HepG2 (cell line): ENCODE results near the gene ARL16. TPM values are rescaled to one million over a fixed set of nuclear protein-coding genes. Genes with fewer than 3 reads are reported as not detected.
A peak's percentile ranks its signal among the peaks of the same experiment; 100 is the strongest.

Experiments
- CEBPB ChIP-seq: IDR thresholded peaks from 2 replicates; pipeline ENCODE4 v1.6.1; 2011; ENCODE audit warnings: low read depth, low read length, improper control_type of control experiment, borderline replicate concordance
- ELF1 ChIP-seq: sonication (generic); formaldehyde crosslinking; IDR thresholded peaks from 2 replicates; pipeline ENCODE4 v1.4.0; 2020; ENCODE audit warnings: missing genetic modification reagents
- FOXA3 ChIP-seq: IDR thresholded peaks from 2 replicates; pipeline ENCODE4 v1.6.1; 2016; ENCODE audit warnings: missing genetic modification reagents, missing compliant biosample characterization
- FOXO4 ChIP-seq: sonication (generic); formaldehyde crosslinking; conservative IDR thresholded peaks from 2 replicates; pipeline ENCODE4 v1.8.1; 2023; ENCODE audit warnings: missing genetic modification reagents
- JUNB ChIP-seq: sonication (generic); formaldehyde crosslinking; IDR thresholded peaks from 2 replicates; pipeline ENCODE4 v1.8.0; 2022; ENCODE audit warnings: missing genetic modification reagents, mild to moderate bottlenecking, borderline replicate concordance
- LCORL ChIP-seq, 2 experiments: fragments of 450-650 bp in 1 of 2; sonication (generic) in 1 of 2; formaldehyde crosslinking in 1 of 2; IDR thresholded peaks; 2 replicates each; pipeline versions ENCODE4 v1.5.0 to v1.6.1; 2017 to 2020; ENCODE audit warnings: antibody characterized with exemption in 1 of 2, missing genetic modification reagents in 1 of 2
- MAFK ChIP-seq, 2 experiments: IDR thresholded peaks in 1 of 2; conservative IDR thresholded peaks in 1 of 2; 2 replicates each; pipeline ENCODE4 v1.6.1; 2011; ENCODE audit warnings: improper control_type of control experiment in 2 of 2, low read length in 2 of 2
- MYC ChIP-seq: sonication (generic); formaldehyde crosslinking; IDR thresholded peaks from 2 replicates; pipeline ENCODE4 v1.9.0; 2021; ENCODE audit warnings: missing genetic modification reagents, borderline replicate concordance
- NR2C2 ChIP-seq: sonication (generic); formaldehyde crosslinking; IDR thresholded peaks from 2 replicates; pipeline ENCODE4 v1.4.0; 2020; ENCODE audit warnings: missing genetic modification reagents, mild to moderate bottlenecking, moderate library complexity, borderline replicate concordance
- ONECUT2 ChIP-seq: sonication (generic); formaldehyde crosslinking; IDR thresholded peaks from 2 replicates; pipeline ENCODE4 v1.4.0; 2020; ENCODE audit warnings: missing genetic modification reagents
- RAD51 ChIP-seq: fragments of 450-650 bp; IDR thresholded peaks from 2 replicates; pipeline ENCODE4 v1.6.1; 2016; ENCODE audit warnings: borderline replicate concordance
- TBL1XR1 ChIP-seq: fragments of 150-350 bp; IDR thresholded peaks from 2 replicates; pipeline ENCODE4 v1.6.1; 2014; ENCODE audit warnings: borderline replicate concordance, low read length; ENCODE audit not compliant: partially characterized antibody
- TCF7 ChIP-seq: sonication (generic); IDR thresholded peaks from 2 replicates; pipeline ENCODE4 v1.6.1; 2016; ENCODE audit warnings: antibody characterized with exemption, low read depth
- ZFX ChIP-seq: sonication (generic); formaldehyde crosslinking; IDR thresholded peaks from 2 replicates; pipeline ENCODE4 v1.4.0; 2020; ENCODE audit warnings: mild to moderate bottlenecking, low read depth, missing genetic modification reagents, moderate library complexity
- ZFYVE20 ChIP-seq: sonication (generic); formaldehyde crosslinking; IDR thresholded peaks from 2 replicates; pipeline ENCODE4 v1.8.0; 2023; ENCODE audit warnings: low read depth, mild to moderate bottlenecking, moderate library complexity, missing genetic modification reagents, borderline replicate concordance
- ZNF121 ChIP-seq: sonication (generic); formaldehyde crosslinking; IDR thresholded peaks from 2 replicates; pipeline ENCODE4 v1.5.0; 2020; ENCODE audit warnings: mild to moderate bottlenecking, missing genetic modification reagents
- ZNF20 ChIP-seq: sonication (generic); formaldehyde crosslinking; IDR thresholded peaks from 2 replicates; pipeline ENCODE4 v1.4.0; 2020; ENCODE audit warnings: mild to moderate bottlenecking, moderate library complexity, missing genetic modification reagents
- ZNF335 ChIP-seq: sonication (generic); formaldehyde crosslinking; IDR thresholded peaks from 2 replicates; pipeline ENCODE4 v1.4.0; 2020; ENCODE audit warnings: missing genetic modification reagents
- ZNF367 ChIP-seq: sonication (generic); formaldehyde crosslinking; IDR thresholded peaks from 2 replicates; pipeline ENCODE4 v1.4.0; 2020; ENCODE audit warnings: missing genetic modification reagents, borderline replicate concordance
- ZNF557 ChIP-seq: sonication (generic); formaldehyde crosslinking; IDR thresholded peaks from 2 replicates; pipeline ENCODE4 v1.4.0; 2020; ENCODE audit warnings: missing genetic modification reagents
- ZNF605 ChIP-seq: sonication (generic); formaldehyde crosslinking; IDR thresholded peaks from 2 replicates; pipeline ENCODE4 v1.8.0; 2022; ENCODE audit warnings: mild to moderate bottlenecking, missing genetic modification reagents
- polyA plus RNA-seq, 8 experiments: library from polyadenylated mRNA; depleted of rRNA in 3 of 8; stranded (reverse) in 7 of 8; unstranded in 1 of 8; fragments of >200 nt; fragmentation: Illumina TruSeq in 4 of 8; extraction: Trizol in 4 of 8; gene quantifications; 2 replicates each; pipeline versions ENCODE4 v1.2.1 to v1.2.3, GENCODE V29; 2011 to 2016; ENCODE audit warnings: low read depth in 4 of 8, missing spikeins in 1 of 8, mixed read lengths in 1 of 8; ENCODE audit not compliant: insufficient read depth in 1 of 8
- total RNA-seq, 5 experiments: library from RNA; depleted of rRNA; stranded (reverse); fragments of >200 nt; fragmentation: Illumina TruSeq; extraction: Trizol; gene quantifications; 2 replicates each; pipeline ENCODE4 v1.2.3, GENCODE V29; 2016; ENCODE audit warnings: low read depth in 1 of 5
- TF ChIP-seq, protein P1 (sequence below): IDR thresholded peaks from 2 replicates; pipeline ENCODE4 v1.6.1; 2016; ENCODE audit warnings: missing compliant biosample characterization, missing genetic modification reagents, borderline replicate concordance
- TF ChIP-seq, protein P2 (sequence below): sonication (generic); formaldehyde crosslinking; IDR thresholded peaks from 2 replicates; pipeline ENCODE4 v1.4.0; 2020; ENCODE audit warnings: missing genetic modification reagents, mild to moderate bottlenecking, borderline replicate concordance
- TF ChIP-seq, protein P3 (sequence below), 2 experiments: fragments of 450-650 bp in 1 of 2; sonication (generic) in 1 of 2; formaldehyde crosslinking; IDR thresholded peaks; 2 replicates each; pipeline versions ENCODE4 v1.5.0 to v1.8.0; 2020 to 2022; ENCODE audit warnings: mild to moderate bottlenecking in 1 of 2, missing genetic modification reagents in 1 of 2

The ARL16 gene
- total and polyA plus RNA-seq, 2 of the 13 experiments (the other 11 are each of a cell fraction or from before 2014, with no cell fraction given): 20.8 to 30.8 TPM

DNA sequence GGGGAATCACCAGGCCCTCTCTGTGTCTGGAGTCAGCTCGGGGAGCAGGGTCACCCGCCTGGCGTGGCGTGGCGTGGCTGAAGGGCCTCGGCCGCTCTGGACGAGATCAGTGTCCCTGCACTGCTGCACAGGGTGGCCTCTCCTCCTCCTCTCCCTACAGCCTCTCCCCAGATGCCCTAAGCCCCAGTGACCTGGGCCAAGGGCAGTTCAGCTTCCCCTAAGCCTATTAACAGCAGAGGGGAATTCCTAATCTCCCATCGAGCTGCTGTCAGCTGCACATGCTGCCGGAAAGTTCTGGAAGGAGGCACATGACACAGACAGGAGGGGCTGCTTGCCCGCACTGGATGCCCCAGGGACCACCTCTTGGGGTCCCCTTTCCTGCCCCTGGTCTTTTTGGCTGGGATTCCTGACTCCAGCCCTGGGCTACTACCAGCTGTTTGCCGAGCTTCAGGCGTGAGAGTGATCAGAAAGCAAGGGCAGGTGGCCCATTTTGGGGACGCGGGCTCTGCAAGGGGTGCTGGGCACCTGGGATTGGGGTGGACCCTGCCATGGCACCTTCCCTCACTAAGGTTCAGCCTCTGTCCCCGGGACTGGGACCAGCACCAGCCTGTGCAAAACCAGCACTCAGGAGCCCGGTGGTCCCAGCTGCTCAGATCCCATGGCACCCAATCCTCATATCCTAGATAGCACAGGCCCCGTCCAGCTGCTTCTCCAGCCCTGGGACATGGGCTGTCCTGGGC, 28.0 kb downstream of the ARL16 start (continued):
- TF ChIP-seq ZNF605 (CRISPR knock-in tag) (no peak), ELF1 (CRISPR knock-in tag) (0 out of 2 replicates have a peak, but pooled peaks have one; percentile 10), ZNF121 (CRISPR knock-in tag) (no peak), FOXA3 (CRISPR knock-in tag) (0 out of 2 replicates have a peak, but pooled peaks have one; percentile 15), FOXO4 (no peak), NR2C2 (CRISPR knock-in tag) (no peak; the same call in 1 of the 2 replicates), TCF7 (no peak), ZNF20 (CRISPR knock-in tag) (no peak), RAD51 (no peak), ZNF557 (CRISPR knock-in tag) (no peak), JUNB (CRISPR knock-in tag) (no peak), ZFX (CRISPR knock-in tag) (peak; percentile 65), TBL1XR1 (no peak), LCORL (IDR thresholded peaks at IDR 0.05) (no peak), LCORL (CRISPR knock-in tag; IDR thresholded peaks at IDR 0.05) (peak; percentile 88), CEBPB (no peak), ZNF335 (CRISPR knock-in tag) (no peak), MAFK (conservative IDR thresholded peaks at IDR 0.05 in 1 of 2, IDR thresholded peaks at IDR 0.05 in 1 of 2; ENCODE audit: low read length in 2 of 2) (no peak), ONECUT2 (no peak), MYC (CRISPR knock-in tag) (0 out of 2 replicates have a peak, but pooled peaks have one; percentile 10), ZFYVE20 (no peak), ZNF367 (no peak)
- TF ChIP-seq, protein P1, sequence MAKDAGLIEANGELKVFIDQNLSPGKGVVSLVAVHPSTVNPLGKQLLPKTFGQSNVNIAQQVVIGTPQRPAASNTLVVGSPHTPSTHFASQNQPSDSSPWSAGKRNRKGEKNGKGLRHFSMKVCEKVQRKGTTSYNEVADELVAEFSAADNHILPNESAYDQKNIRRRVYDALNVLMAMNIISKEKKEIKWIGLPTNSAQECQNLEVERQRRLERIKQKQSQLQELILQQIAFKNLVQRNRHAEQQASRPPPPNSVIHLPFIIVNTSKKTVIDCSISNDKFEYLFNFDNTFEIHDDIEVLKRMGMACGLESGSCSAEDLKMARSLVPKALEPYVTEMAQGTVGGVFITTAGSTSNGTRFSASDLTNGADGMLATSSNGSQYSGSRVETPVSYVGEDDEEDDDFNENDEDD (CRISPR knock-in tag): peak; percentile 58; the same call in 1 of the 2 replicates
- TF ChIP-seq, protein P2, sequence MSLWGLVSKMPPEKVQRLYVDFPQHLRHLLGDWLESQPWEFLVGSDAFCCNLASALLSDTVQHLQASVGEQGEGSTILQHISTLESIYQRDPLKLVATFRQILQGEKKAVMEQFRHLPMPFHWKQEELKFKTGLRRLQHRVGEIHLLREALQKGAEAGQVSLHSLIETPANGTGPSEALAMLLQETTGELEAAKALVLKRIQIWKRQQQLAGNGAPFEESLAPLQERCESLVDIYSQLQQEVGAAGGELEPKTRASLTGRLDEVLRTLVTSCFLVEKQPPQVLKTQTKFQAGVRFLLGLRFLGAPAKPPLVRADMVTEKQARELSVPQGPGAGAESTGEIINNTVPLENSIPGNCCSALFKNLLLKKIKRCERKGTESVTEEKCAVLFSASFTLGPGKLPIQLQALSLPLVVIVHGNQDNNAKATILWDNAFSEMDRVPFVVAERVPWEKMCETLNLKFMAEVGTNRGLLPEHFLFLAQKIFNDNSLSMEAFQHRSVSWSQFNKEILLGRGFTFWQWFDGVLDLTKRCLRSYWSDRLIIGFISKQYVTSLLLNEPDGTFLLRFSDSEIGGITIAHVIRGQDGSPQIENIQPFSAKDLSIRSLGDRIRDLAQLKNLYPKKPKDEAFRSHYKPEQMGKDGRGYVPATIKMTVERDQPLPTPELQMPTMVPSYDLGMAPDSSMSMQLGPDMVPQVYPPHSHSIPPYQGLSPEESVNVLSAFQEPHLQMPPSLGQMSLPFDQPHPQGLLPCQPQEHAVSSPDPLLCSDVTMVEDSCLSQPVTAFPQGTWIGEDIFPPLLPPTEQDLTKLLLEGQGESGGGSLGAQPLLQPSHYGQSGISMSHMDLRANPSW (CRISPR knock-in tag): no peak
- TF ChIP-seq, protein P3, sequence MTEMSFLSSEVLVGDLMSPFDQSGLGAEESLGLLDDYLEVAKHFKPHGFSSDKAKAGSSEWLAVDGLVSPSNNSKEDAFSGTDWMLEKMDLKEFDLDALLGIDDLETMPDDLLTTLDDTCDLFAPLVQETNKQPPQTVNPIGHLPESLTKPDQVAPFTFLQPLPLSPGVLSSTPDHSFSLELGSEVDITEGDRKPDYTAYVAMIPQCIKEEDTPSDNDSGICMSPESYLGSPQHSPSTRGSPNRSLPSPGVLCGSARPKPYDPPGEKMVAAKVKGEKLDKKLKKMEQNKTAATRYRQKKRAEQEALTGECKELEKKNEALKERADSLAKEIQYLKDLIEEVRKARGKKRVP (CRISPR knock-in tag; IDR thresholded peaks at IDR 0.05): no peak
